ENCODE results near the gene ANKRD50.

Gene ANKRD50

DNA sequence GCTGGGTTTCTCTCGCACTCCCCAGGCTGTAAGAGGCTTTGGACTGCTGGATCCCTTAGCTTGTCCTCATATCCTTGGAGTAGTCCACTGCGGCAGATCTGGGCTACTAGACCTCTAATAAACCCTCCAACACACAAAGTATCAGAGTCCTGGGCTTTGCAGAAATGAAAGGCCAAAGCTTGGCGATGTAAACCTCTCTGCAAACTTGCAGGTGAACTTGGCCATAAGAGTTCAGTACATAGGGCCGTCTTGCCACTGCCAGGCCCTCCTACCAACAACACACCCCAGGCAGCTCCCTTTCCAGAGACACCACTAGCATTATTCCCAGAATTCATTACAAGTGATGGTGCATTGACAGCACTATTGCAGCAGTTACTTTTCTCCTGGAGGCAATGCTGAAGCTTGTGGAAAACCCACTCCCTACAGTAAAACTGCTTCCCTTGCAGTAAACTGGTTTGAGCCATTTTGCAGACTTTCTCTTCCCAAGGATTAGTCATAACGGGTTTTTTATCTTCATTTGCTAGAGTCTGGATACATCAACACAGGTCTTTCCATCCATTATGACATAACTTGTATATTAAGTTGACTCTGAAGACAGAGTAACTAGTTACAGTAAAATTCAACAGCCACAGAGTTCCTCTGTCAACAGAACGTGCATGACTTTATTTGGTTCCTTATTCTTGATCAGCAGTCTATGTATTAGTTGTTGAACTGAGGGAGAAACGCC, 2.4 kb downstream of the ANKRD50 start:
- no peak for DNase-seq (ENCODE audit: low read depth)

DNA sequence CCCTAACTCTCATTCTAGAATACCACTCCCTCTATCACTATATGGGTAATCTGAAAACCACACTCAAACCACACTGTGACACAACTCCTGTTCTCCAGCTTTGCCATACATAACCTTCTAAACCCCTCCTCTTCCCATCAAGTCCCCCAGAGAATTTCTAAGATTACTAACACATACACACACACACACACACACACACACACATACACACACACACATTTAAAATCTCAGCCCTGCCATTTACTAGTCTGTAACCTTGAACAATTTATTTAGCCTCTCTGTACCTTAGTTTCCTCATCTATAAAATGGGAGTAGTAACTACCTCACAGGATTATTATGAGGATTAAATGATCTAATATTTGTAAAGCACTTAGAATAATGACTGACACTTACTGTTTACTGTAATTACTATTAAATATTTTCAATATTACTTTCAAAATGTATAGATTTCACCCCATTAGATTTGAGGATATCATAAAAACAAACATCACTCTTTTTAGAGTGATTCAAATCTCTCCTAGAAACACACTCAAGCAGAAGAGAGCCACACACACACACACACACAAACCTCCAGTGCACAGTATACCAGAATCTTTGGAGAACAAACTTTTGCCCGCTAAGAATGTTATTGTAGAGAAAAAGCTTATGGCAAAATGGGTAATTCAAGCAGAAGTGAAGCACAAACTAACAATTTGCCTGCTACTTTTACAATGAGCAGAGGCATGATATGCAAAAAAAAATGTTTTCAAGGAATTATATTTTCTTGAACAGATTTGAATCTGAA, 3.8 kb downstream of the ANKRD50 start:
- no peak for DNase-seq (ENCODE audit: low read depth)

DNA sequence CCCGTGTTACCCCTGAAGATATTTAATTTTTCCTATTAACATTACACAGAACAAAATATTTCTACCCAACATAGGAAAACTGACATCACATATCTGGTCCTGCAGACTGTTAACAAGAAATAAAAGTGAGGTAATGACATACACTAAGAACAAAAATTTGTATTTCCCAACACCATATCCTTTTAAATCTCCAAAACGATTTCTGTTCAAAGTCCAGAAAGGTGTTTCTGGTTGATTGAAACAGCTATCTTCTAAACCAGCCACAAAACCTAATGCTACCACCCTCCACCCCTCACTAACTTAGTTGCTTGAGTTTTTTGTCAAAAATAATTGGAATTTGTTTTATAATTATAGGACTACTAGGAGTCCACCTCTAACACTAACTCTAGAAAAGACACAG, 7.1 kb downstream of the ANKRD50 start:
- DNase-seq (ENCODE audit: low read depth), result no peak

DNA sequence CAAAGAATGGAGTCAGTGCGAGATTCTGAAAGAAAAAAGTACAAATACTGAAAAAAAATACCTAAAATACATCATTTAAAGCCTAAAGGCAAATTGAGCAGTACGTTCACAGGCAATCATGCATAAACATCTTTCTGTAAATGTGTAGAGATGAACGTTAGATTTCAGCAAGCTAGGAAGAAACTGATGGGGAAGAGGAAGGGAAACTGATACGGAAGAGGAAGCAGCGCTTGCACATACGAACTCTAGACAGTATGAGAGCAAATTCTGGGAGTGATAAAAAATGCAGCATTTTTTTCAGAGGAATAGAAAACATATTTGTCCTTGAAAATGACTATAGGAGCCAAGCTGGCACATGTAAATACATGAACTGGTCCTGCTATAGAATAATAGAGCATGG, 9.4 kb downstream of the ANKRD50 start:
- no peak for DNase-seq (ENCODE audit: low read depth)

- DNase-seq (ENCODE audit: low read depth), result no peak
These were observed 15.1 kb downstream of the ANKRD50 start for GRCh38 chr4:124697441-124697840.

GRCh38 chr4:124696182-124696581, 16.4 kb downstream of the ANKRD50 start:
- no peak for DNase-seq (ENCODE audit: low read depth)

DNA sequence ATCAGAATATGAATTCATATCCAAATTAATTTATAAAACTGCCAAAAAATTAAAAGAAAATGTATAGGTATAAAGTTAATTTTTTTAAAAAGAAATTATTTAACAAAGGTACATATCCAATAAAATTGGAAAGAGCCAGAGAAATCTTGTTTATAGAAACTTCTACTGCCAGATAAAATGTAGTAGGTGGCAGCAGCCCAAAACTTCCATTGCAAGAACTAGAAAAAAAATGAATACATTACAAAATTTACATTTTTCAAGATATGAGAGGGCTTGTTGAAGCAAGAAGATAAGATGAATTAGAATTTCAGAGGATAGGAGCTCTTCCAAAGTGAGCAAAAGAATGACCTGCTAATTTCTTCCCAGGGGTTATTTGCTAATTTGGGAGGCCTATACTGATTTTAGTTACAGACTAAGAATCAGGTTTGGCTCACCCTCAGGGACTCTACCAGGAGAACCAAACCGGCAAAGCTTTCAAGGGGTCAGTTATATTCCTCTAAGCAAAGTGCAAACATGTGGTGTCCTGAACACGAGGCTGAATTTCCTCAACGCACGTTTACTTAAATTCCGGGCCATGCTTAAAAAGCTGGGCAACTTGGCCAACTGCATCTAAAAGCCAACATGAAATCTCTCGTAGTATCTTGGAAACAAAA, 17.5 kb downstream of the ANKRD50 start:
- no peak for DNase-seq (ENCODE audit: low read depth)

DNA sequence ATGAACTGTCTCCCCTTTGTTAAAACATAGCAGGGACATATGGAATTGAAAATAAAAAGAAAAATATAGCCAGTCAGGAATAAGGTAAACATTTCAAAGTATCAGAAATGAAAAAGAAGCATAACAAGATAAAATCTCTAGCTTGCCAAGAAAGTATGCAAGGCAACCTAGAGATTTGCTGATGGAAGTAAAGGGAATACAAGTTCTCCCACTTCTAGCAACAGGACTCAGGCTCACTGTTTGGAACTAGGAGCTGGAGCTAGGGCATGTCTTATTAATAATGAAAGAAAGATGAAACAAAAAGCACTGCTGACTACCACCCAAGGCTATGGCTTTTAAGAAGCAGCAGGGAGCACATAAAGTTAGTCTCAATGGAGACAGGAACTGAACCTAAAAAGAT, 18.2 kb downstream of the ANKRD50 start:
- DNase-seq (ENCODE audit: low read depth), result no peak

DNA sequence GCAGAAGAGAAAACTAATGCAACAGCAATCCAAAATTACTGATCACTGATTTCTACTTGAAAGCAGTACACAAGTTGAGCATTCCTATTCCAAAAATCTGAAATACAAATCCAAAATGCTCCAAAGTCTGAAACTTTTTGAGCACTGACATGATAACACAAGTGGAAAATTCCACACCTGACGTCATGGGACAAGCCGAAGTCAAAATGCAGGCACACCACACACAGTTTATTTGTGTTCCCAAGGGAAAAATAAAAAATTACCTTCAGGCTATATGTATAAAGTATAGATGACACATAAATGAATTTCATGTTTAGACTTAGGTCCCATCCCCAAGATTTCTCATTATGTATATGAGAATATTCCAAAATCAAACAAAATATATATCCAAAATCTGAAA, 20.7 kb downstream of the ANKRD50 start:
- no peak for DNase-seq (ENCODE audit: low read depth)

DNA sequence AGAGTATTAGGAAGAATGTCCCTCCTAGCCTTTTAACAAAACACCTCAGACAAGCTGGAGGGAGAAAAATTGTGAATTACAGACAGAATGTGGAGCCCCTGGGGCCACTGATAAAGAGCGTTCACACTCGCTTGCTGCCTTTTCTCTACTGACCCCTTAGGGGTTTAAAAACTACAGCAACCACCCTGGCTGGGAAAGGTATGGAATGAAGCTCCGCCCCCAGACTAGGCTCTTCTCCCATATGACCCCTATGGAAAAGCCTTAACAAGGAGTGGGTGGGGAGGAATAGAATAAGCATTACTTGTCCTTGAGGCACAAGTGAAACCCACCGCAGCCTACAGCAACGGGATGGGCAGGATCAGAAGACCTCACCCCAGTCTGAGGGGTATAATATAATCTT, 26.3 kb downstream of the ANKRD50 start:
- no peak for DNase-seq (ENCODE audit: low read depth)

DNA sequence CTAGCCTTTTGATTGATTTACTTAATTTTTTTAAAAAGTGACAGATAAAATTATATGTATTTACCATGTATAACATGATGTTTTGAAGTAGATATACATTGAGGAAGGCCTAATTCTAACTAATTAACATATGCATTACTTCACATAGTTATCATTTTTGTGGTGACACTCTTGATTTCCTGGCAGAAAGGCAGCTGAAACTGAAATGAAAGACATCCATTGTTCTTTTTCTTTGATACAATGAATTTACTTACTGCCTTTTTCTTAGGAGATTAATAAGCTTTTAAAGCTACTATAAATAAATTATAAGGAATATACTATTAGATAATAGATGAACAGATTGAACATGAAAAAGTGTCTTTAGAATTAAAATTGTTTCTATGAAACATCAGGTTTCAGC, 26.7 kb downstream of the ANKRD50 start:
- DNase-seq (ENCODE audit: low read depth), result no peak

DNA sequence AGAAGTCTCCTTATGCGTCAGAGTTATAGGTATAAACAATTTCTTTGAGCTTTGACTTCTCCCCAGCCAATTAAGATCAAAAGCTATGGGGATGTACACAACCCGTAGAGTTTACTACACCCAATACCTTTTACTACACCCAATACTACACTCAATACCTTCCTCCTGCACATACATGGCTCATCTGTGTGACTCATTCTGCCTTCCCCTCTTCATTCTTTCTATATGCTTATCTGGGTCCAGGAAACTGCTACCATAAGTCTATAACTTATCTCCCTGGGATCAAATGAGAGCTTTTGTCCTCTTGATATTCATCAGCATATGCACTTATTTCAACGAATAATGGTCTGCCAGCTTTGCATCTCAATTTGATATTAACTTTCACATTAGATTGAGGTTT, 28.2 kb downstream of the ANKRD50 start:
- no peak for DNase-seq (ENCODE audit: low read depth)

- DNase-seq (ENCODE audit: low read depth), result no peak
These were observed 30.1 kb downstream of the ANKRD50 start for GRCh38 chr4:124682384-124682783.

DNA sequence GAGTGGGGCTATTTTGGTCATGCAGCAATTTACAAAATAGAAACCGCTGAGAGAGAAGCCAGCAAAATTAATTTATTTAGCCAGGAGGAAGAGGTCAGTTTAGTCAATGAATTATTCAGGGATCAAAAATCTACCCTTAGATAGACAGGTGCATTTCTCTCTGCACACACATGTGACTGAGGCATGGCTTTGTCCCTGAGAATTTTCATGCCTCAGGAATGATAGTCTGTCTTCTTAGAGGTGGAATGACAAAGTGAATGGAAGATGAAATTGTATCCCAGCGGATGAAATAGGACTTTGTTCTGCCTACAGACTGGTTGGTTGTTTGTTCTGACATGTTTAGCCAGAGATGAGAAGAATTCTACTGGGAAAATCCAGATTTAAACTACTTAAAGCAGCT, 46.0 kb downstream of the ANKRD50 start:
- no peak for DNase-seq (ENCODE audit: low read depth)

DNA sequence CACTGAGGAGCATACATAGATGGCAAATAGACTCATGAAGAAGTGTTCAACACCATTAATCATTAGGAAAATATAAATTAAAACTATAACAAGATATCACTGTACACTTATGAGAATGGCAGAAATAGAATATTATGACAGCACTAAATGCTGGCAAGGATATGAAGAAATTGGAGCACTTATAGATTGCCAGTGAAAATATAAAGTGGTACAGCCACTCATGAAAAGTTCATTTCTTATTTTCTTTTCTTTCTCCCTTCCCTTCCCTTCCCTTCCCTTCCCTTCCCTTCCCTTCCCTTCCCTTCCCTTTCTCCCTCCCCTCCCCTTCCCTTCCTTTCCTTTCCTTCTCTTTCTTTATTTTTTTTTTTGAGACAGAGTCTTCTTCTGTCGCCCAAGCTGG, 53.7 kb downstream of the ANKRD50 start:
- no peak for DNase-seq (ENCODE audit: low read depth)

DNA sequence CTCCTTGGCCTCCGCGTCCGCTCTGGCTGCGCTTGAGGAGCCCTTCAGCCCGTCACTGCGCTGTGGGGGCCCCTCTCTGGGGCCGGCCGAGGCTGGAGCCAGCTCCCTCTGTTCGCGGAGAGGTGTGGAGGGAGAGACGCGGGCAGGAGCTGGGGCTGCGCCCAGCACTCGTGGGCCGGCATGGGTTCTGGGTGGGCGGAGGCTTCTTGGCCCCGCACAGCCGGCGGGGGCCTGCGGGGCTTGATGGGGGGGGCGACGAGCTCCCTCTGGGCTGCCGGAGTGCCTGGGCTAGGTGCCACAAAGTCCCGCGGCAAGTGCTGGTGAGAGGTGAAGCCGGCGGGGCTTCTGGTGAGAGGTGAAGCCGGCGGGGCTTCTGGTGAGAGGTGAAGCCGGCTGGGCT, 61.9 kb downstream of the ANKRD50 start:
- DNase-seq (ENCODE audit: low read depth), result no peak

GRCh38 chr4:124647599-124647998, 64.9 kb downstream of the ANKRD50 start:
- no peak for DNase-seq (ENCODE audit: low read depth)

DNA sequence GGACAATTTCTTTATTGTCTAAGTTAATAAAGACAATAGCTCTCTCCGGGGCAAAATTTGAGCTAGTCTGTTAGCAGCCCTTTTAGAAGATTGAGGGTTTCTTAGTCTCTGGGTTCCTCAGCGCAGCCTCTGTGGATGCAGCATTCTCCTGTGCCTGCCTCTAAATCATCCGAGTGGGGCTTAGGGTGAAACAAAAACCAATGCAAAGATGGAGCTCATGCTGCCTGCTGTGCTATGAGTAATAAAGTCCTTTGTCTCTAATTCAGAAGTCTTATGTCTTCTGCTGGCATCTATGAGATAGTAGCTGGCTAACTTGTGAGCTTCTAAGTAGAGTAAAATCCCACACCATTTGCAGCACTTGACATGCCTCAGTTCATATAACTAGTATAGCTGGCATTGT, 67.9 kb downstream of the ANKRD50 start:
- DNase-seq (ENCODE audit: low read depth), result no peak

DNA sequence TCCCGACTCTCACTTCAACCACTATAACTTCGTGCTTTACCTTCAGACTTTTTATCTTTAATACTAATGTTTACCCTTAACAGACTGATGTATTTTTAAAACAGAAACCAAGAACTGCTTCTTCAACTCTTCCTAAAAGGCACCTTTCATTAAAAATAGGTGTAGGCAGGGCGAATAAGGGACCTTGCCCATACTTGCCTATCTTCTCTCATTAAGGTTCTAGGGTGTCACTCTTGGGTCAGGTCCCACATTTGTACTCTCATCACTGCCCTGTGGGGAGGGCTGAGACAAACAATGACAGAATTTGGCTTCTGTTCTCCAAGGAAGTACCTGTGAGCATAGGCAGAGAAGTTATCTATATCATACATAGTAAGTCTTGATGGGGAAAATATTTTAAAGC, 69.7 kb downstream of the ANKRD50 start:
- DNase-seq (ENCODE audit: low read depth), result no peak

GRCh38 chr4:124641715-124642381, 70.7 kb downstream of the ANKRD50 start:
- DNase-seq (ENCODE audit: low read depth), result no peak

- no peak for DNase-seq (ENCODE audit: low read depth)
These were observed 72.4 kb downstream of the ANKRD50 start for GRCh38 chr4:124640022-124640730.

GRCh38 chr4:124637321-124637720, 75.2 kb downstream of the ANKRD50 start:
- DNase-seq (ENCODE audit: low read depth), result no peak
